Eye (tissue), 1 donor: ENCODE measurements around the gene CBL.
A peak's percentile ranks its signal among the peaks of the same experiment; 100 is the strongest.

Source experiments
- DNase-seq: peaks from one replicate; pipeline ENCODE4 v3.0.0-alpha.2; 2015

Gene CBL

GRCh38 chr11:119315131-119316015 is 109.2 kb downstream of the CBL start:
- peak; percentile 75 for DNase-seq

GRCh38 chr11:119316016-119316728 is 110.0 kb downstream of the CBL start:
- peak; percentile 68 for DNase-seq

GRCh38 chr11:119316729-119317591 is 110.8 kb downstream of the CBL start, which contains the start of gene MCAM:
Gene MCAM (minus strand): TSS chr11:119317130. CDS start chr11:119317101, 29 bp downstream.
- peak; percentile 76 for DNase-seq

GRCh38 chr11:119317592-119318239 is 111.6 kb downstream of the CBL start:
- DNase-seq = no peak

GRCh38 chr11:119318240-119319135 is 112.3 kb downstream of the CBL start:
- DNase-seq = peak; percentile 77

GRCh38 chr11:119319136-119319699 is 113.1 kb downstream of the CBL start:
- DNase-seq = no peak

- peak; percentile 30 for DNase-seq
Measured at GRCh38 chr11:119319700-119320239, 113.6 kb downstream of the CBL start.

- peak; percentile 85 for DNase-seq
Measured at GRCh38 chr11:119320240-119320775, 114.2 kb downstream of the CBL start.

GRCh38 chr11:119320776-119321524 is 114.8 kb downstream of the CBL start:
- peak; percentile 80 for DNase-seq

GRCh38 chr11:119322360-119322739 is 116.2 kb downstream of the CBL start:
- no peak for DNase-seq

- no peak for DNase-seq
Measured at GRCh38 chr11:119322921-119323531, 116.9 kb downstream of the CBL start.

- peak; percentile 95 for DNase-seq
Measured at GRCh38 chr11:119323532-119324033, 117.4 kb downstream of the CBL start.

- DNase-seq = peak; percentile 43
Measured at GRCh38 chr11:119324189-119324588, 118.0 kb downstream of the CBL start.

GRCh38 chr11:119329320-119329719 is 123.2 kb downstream of the CBL start:
- no peak for DNase-seq

GRCh38 chr11:119330237-119330636 is 124.1 kb downstream of the CBL start:
- no peak for DNase-seq

GRCh38 chr11:119332111-119332765 is 126.1 kb downstream of the CBL start:
- DNase-seq = no peak

- peak; percentile 99 for DNase-seq
Measured at GRCh38 chr11:119334174-119334930, 128.2 kb downstream of the CBL start, which contains the start of gene RNF26. Gene RNF26 (plus strand): TSS chr11:119334527. CDS start chr11:119335123, 596 bp downstream.
